Measurements from ENCODE around the gene SELENOW.

DNA sequence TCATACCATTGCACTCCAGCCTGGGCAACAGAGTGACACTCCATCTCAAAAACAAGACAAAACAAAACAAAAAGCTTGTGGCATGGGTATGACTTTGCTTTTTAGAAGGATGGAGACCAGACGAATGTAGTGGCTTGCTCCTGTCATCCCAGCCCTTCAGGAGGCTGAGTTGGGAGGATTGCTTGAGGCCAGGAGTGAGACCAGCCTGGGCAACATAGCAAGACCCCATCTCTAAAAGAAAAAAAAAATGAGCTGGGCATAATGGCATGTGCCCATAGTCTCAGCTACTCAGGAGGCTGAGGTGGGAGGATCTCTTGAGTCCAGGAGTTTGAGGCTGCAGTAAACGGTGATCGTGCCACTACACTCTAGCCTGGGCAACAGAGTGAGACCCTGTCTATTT, 16.4 kb upstream of the SELENOW start:
- TF ChIP-seq, protein P1, sequence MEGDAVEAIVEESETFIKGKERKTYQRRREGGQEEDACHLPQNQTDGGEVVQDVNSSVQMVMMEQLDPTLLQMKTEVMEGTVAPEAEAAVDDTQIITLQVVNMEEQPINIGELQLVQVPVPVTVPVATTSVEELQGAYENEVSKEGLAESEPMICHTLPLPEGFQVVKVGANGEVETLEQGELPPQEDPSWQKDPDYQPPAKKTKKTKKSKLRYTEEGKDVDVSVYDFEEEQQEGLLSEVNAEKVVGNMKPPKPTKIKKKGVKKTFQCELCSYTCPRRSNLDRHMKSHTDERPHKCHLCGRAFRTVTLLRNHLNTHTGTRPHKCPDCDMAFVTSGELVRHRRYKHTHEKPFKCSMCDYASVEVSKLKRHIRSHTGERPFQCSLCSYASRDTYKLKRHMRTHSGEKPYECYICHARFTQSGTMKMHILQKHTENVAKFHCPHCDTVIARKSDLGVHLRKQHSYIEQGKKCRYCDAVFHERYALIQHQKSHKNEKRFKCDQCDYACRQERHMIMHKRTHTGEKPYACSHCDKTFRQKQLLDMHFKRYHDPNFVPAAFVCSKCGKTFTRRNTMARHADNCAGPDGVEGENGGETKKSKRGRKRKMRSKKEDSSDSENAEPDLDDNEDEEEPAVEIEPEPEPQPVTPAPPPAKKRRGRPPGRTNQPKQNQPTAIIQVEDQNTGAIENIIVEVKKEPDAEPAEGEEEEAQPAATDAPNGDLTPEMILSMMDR (IDR thresholded peaks at IDR 0.05 in 4 of 5, conservative IDR thresholded peaks at IDR 0.05 in 1 of 5), result no peak
- no peak for TF ChIP-seq POLR2A (IDR thresholded peaks at IDR 0.05)

All from gastrocnemius medialis (tissue), 4 donors.